ENCODE measurements around the gene GYS1.

DNA sequence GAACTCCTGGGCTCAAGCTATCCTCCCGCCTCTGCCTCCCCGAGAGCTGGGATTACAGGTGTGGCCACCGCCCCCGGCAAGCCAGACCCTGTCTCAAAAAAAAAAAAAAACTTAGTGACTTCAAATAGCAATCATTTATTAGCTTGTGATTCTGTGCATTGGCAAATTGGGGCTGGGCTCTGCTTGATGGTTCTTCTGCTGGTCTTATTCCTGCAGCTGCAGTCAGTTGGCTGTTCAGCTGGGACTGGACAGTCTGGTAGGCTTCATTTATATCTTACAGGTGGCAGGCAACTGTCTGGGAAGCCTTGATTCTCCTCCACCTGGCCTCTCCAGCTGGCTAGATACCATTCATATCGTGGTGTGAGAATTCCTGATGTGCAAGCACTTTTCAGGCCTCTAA, 52.2 kb downstream of the GYS1 start:
- TF ChIP-seq, protein P1, sequence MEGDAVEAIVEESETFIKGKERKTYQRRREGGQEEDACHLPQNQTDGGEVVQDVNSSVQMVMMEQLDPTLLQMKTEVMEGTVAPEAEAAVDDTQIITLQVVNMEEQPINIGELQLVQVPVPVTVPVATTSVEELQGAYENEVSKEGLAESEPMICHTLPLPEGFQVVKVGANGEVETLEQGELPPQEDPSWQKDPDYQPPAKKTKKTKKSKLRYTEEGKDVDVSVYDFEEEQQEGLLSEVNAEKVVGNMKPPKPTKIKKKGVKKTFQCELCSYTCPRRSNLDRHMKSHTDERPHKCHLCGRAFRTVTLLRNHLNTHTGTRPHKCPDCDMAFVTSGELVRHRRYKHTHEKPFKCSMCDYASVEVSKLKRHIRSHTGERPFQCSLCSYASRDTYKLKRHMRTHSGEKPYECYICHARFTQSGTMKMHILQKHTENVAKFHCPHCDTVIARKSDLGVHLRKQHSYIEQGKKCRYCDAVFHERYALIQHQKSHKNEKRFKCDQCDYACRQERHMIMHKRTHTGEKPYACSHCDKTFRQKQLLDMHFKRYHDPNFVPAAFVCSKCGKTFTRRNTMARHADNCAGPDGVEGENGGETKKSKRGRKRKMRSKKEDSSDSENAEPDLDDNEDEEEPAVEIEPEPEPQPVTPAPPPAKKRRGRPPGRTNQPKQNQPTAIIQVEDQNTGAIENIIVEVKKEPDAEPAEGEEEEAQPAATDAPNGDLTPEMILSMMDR (IDR thresholded peaks at IDR 0.05; ENCODE audit: low read depth, low read length): no peak
- no peak for TF ChIP-seq EZH2phosphoT487 (IDR thresholded peaks at IDR 0.05; ENCODE audit: low read depth)
